Eye (tissue), 1 donor: ENCODE results near the gene SMARCB1.
A peak's percentile ranks its signal among the peaks of the same experiment; 100 is the strongest.

Experiments
- DNase-seq: peaks from one replicate; pipeline ENCODE4 v3.0.0-alpha.2; 2015

Gene SMARCB1

GRCh38 chr22:23832226-23833016, 45.7 kb downstream of the SMARCB1 start:
- DNase-seq, result no peak

GRCh38 chr22:23833017-23833751, 46.4 kb downstream of the SMARCB1 start:
- no peak for DNase-seq

GRCh38 chr22:23833911-23834317, 47.1 kb downstream of the SMARCB1 start:
- no peak for DNase-seq

- no peak for DNase-seq
These were observed 47.6 kb downstream of the SMARCB1 start for GRCh38 chr22:23834406-23834792.

GRCh38 chr22:23834793-23835483, 48.2 kb downstream of the SMARCB1 start:
- no peak for DNase-seq

GRCh38 chr22:23835484-23836144, 48.8 kb downstream of the SMARCB1 start:
- no peak for DNase-seq

GRCh38 chr22:23836281-23836680, 49.5 kb downstream of the SMARCB1 start:
- DNase-seq, result no peak

GRCh38 chr22:23836692-23837495, 50.1 kb downstream of the SMARCB1 start:
- no peak for DNase-seq

- DNase-seq, result no peak
These were observed 50.7 kb downstream of the SMARCB1 start for GRCh38 chr22:23837496-23837859.

GRCh38 chr22:23837911-23838680, 51.3 kb downstream of the SMARCB1 start:
- peak; percentile 39 for DNase-seq

GRCh38 chr22:23838681-23839468, 52.1 kb downstream of the SMARCB1 start, which contains the start of gene DERL3:
Gene DERL3 (minus strand): TSS chr22:23839006. CDS start chr22:23838987, 19 bp downstream.
- peak; percentile 98 for DNase-seq

GRCh38 chr22:23840026-23840425, 53.3 kb downstream of the SMARCB1 start:
- DNase-seq, result no peak

GRCh38 chr22:23841292-23841691, 54.5 kb downstream of the SMARCB1 start:
- no peak for DNase-seq

- peak; percentile 71 for DNase-seq
These were observed 55.1 kb downstream of the SMARCB1 start for GRCh38 chr22:23841736-23842445.

- no peak for DNase-seq
These were observed 55.8 kb downstream of the SMARCB1 start for GRCh38 chr22:23842599-23842998.

- no peak for DNase-seq
These were observed 58.0 kb downstream of the SMARCB1 start for GRCh38 chr22:23844739-23845202.

GRCh38 chr22:23845265-23846080, 58.7 kb downstream of the SMARCB1 start:
- DNase-seq, result no peak

GRCh38 chr22:23846081-23846469, 59.3 kb downstream of the SMARCB1 start:
- no peak for DNase-seq
